K562 (cell line): ENCODE data around the gene KRTAP21-2. TPM values are rescaled to one million over a fixed set of nuclear protein-coding genes. Genes with fewer than 3 reads are reported as not detected.

Experiments
- ATAC-seq: fragments of 200-7000 bp; cut with Tn5 transposase; 3 replicates; pipeline ENCODE4 v1.9.1; 2020; ENCODE audit warnings: moderate library complexity
- BruUV-seq: library from RNA; stranded (reverse); fragments of 400-500 nt; replicated peaks from 2 replicates; lab custom pipeline; 2021; lab: Mats Ljungman, UMichigan
- CTCF ChIA-PET: fragments of 300-600 bp; formaldehyde crosslinking; extraction: SDS; loops from one replicate; lab custom pipeline; 2021; ENCODE audit warnings: low intra/inter-chr PET ratio; lab: Yijun Ruan, JAX
- POLR2A ChIA-PET: fragments of 300-600, 350-650 bp; sonication (Branson Sonifier 250); formaldehyde crosslinking; extraction: SDS; loops from one replicate; lab custom pipeline; 2021; ENCODE audit warnings: antibody characterized with exemption, inconsistent platforms; lab: Yijun Ruan, JAX
- DNase-seq, 4 experiments: peaks; one replicate each; pipeline versions ENCODE4 v3.0.0 to v3.0.0-alpha.2; 2011 to 2018; ENCODE audit warnings: low spot score in 3 of 4, mixed read lengths in 3 of 4; ENCODE audit errors: extremely low read depth in 1 of 4
- FAIRE-seq: peaks from 2 replicates; lab custom pipeline; 2011; peaks lifted over from hg19 to GRCh38; lab: Jason Lieb, UNC
- H2AFZ ChIP-seq: 2 replicates; pipeline ENCODE4 v1.6.0; 2011; ENCODE audit warnings: low read depth, low read length, control low read depth, inconsistent platforms
- H3K27ac ChIP-seq: fragments of 200-600 bp; 3 replicates; pipeline ENCODE4 v1.8.0; 2011; ENCODE audit warnings: low read depth, mild to moderate bottlenecking, control low read depth, inconsistent platforms, low read length, moderate library complexity, mixed read lengths; ENCODE audit errors: extremely low read depth
- H3K27me3 ChIP-seq, 2 experiments: fragments of 300-600 bp in 1 of 2; 2 replicates in 1 of 2; 3 replicates in 1 of 2; pipeline versions ENCODE4 v1.6.0 to v1.8.0; 2011; ENCODE audit warnings: inconsistent platforms in 2 of 2, low read length in 2 of 2, mild to moderate bottlenecking in 1 of 2, mixed read lengths in 1 of 2, moderate library complexity in 1 of 2; ENCODE audit not compliant: control insufficient read depth in 2 of 2, insufficient read depth in 2 of 2
- H3K36me3 ChIP-seq: fragments of 300-600 bp; 3 replicates; pipeline ENCODE4 v1.8.0; 2011; ENCODE audit warnings: mild to moderate bottlenecking, low read length, inconsistent platforms; ENCODE audit not compliant: control insufficient read depth, insufficient read depth
- H3K4me1 ChIP-seq, 2 experiments: fragments of 200-600 bp in 1 of 2; replicated peaks in 1 of 2; 2 replicates in 1 of 2; 3 replicates in 1 of 2; pipeline versions ENCODE4 v1.5.1 to v1.8.0; 2011; ENCODE audit warnings: inconsistent platforms in 2 of 2, low read length in 2 of 2, mild to moderate bottlenecking in 1 of 2, mixed read lengths in 1 of 2, moderate library complexity in 1 of 2; ENCODE audit not compliant: control insufficient read depth in 2 of 2, insufficient read depth in 2 of 2
- H3K4me2 ChIP-seq: 2 replicates; pipeline ENCODE4 v1.6.1; 2011; ENCODE audit warnings: low read length, control low read depth, inconsistent platforms, mixed read lengths; ENCODE audit not compliant: insufficient read depth
- H3K4me3 ChIP-seq: fragments of 200-600 bp; sonication (generic), shearing (Covaris generic); 2 replicates; pipeline ENCODE4 v1.5.1; 2016; ENCODE audit warnings: control low read depth, inconsistent platforms
- H3K79me2 ChIP-seq: fragments of 200-600 bp; 3 replicates; pipeline ENCODE4 v1.8.0; 2011; ENCODE audit warnings: low read length, inconsistent platforms; ENCODE audit not compliant: control insufficient read depth, insufficient read depth
- H3K9ac ChIP-seq, 2 experiments: 2 replicates each; pipeline versions ENCODE4 v1.6.0 to v1.6.1; 2011; ENCODE audit warnings: low read depth in 2 of 2, low read length in 2 of 2, control low read depth in 1 of 2, inconsistent platforms in 1 of 2, mild to moderate bottlenecking in 1 of 2, mixed read lengths in 1 of 2; ENCODE audit not compliant: insufficient read depth in 1 of 2
- H3K9me1 ChIP-seq: one replicate; pipeline ENCODE4 v1.6.0; 2011; ENCODE audit warnings: inconsistent platforms, mild to moderate bottlenecking, low read length, moderate library complexity; ENCODE audit not compliant: control insufficient read depth, insufficient read depth
- H3K9me3 ChIP-seq: replicated peaks from 2 replicates; pipeline ENCODE4 v1.5.1; 2011; ENCODE audit warnings: low read depth, low read length, inconsistent platforms; ENCODE audit not compliant: control insufficient read depth, insufficient read depth
- H4K20me1 ChIP-seq: replicated peaks from 2 replicates; pipeline ENCODE4 v1.6.1; 2011; ENCODE audit warnings: low read length, inconsistent platforms, mixed read lengths; ENCODE audit not compliant: control insufficient read depth, insufficient read depth
- PHTF2 ChIP-seq: fragments of 250-450 bp; sonication (Bioruptor Pico); IDR thresholded peaks from 2 replicates; pipeline ENCODE4 v1.5.0; 2021; ENCODE audit warnings: mild to moderate bottlenecking
- RBM34 ChIP-seq: fragments of 200-400 bp; formaldehyde crosslinking; IDR thresholded peaks from 2 replicates; pipeline ENCODE4 v1.6.1; 2018; ENCODE audit warnings: low read length, borderline replicate concordance; ENCODE audit not compliant: insufficient read depth
- SIN3A ChIP-seq, 2 experiments: fragments of 150-350 bp in 1 of 2; IDR thresholded peaks; 2 replicates each; pipeline ENCODE4 v1.6.1; 2011 to 2016; ENCODE audit warnings: borderline replicate concordance in 2 of 2, low read depth in 2 of 2, low read length in 2 of 2, mild to moderate bottlenecking in 2 of 2, moderate library complexity in 2 of 2; ENCODE audit not compliant: control insufficient read depth in 1 of 2
- TEAD1 ChIP-seq, 2 experiments: fragments of 450-650 bp in 1 of 2; sonication (generic) in 1 of 2; formaldehyde crosslinking; IDR thresholded peaks; 2 replicates each; pipeline versions ENCODE4 v1.4.0 to v1.8.0; 2020 to 2022; ENCODE audit warnings: mild to moderate bottlenecking in 2 of 2, missing genetic modification reagents in 1 of 2
- U2AF2 ChIP-seq: fragments of 200-400 bp; formaldehyde crosslinking; optimal IDR thresholded peaks from 2 replicates; pipeline ENCODE3; 2017; ENCODE audit warnings: low read depth, mild to moderate bottlenecking, low read length
- ZNF668 ChIP-seq: fragments of 250-450 bp; sonication (Bioruptor Pico); IDR thresholded peaks from 2 replicates; pipeline ENCODE4 v1.8.0; 2022; ENCODE audit warnings: mild to moderate bottlenecking, inconsistent platforms
- ZNF785 ChIP-seq: fragments of 250-450 bp; sonication (Bioruptor Pico); IDR thresholded peaks from 2 replicates; pipeline ENCODE4 v1.4.0; 2020; ENCODE audit warnings: mild to moderate bottlenecking
- WGBS: fragments of 100-300 bp; shearing (Covaris generic); methylation state at CpG from one replicate; pipeline ENCODE4 v1.1.6; 2016; ENCODE audit warnings: low coverage, mixed read lengths; ENCODE audit not compliant: insufficient coverage; ENCODE audit errors: missing lambda C conversion rate; 5-methylcytosine and 5-hydroxymethylcytosine counted together
- in situ Hi-C: fragments of 300-500 bp; cut with MboI; formaldehyde crosslinking; loops from 4 replicates; pipeline ENCODE4 v1.15.0; 2018; ENCODE audit warnings: inconsistent platforms, mixed read lengths
- intact Hi-C: fragments of 100-400 bp; cut with micrococcal nuclease; formaldehyde crosslinking; loops from 2 replicates; pipeline ENCODE4 v1.14.2; 2022
- polyA plus RNA-seq, 8 experiments: library from polyadenylated mRNA; depleted of rRNA in 4 of 8; stranded (reverse) in 5 of 8; unstranded in 3 of 8; fragments of >200 nt; fragmentation: Nextera tagmentation in 2 of 8; fragmentation: Illumina TruSeq in 1 of 8; extraction: Ambion mirVana in 2 of 8; extraction: Trizol in 1 of 8; gene quantifications; 2 replicates each; pipeline versions ENCODE4 v1.2.1 to v1.2.3, GENCODE V29; 2011 to 2014; ENCODE audit warnings: inconsistent platforms in 1 of 8, missing spikeins in 1 of 8
- total RNA-seq, 7 experiments: library from RNA; depleted of rRNA in 6 of 7; stranded (reverse); fragments of >200 nt in 6 of 7; fragmentation: Illumina TruSeq in 2 of 7; extraction: Trizol in 2 of 7; gene quantifications; 2 replicates each; pipeline versions ENCODE4 v1.2.1 to v1.2.3, GENCODE V29; 2011 to 2021; ENCODE audit warnings: low replicate concordance in 1 of 7

Gene KRTAP21-2
- total and polyA plus RNA-seq, 9 of the 15 experiments (the other 6 are each of a cell fraction or from before 2014, with no cell fraction given): not detected

DNA sequence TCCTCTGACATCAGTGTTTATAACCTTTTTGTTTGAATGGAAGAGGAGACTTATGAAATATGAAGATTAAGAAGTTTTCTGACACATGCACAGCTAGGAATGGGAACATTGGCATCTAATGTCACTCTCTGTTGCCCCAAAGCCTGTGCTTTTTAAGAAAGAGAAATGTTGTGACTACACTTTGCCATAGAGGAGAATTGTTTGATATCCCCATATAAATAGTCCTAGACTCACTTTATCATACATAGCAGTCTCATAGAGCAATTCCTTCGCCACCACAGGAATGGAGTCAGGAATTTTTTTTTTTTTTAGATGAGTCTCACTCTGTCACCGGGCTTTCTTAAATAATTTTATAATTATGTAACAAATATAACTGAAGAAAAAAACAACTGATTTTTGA is 30.0 kb downstream of the KRTAP21-2 start:
- no peaks in the 10 kb centered on the region for H3K4me1 ChIP-seq
- DNase-seq (no peak), ATAC-seq (no peak), FAIRE-seq (no peak)
- intact Hi-C loops: no loop called here
- no peak overlapping the region for H3K4me3 ChIP-seq
- 0% methylated on average over 2 of the region's 2 CpGs for WGBS
- no TSS peak for BruUV-seq
- in situ Hi-C loops: no loop called here
- no peaks in the 10 kb centered on the region for H3K79me2 ChIP-seq
- H3K27ac ChIP-seq: no peak overlapping the region
- no peaks in the 10 kb centered on the region for H3K9me1 ChIP-seq
- no peak overlapping the region for H2AFZ ChIP-seq
- H3K9ac ChIP-seq: no peak overlapping the region
- H3K4me2 ChIP-seq: no peak overlapping the region
- no peak for TF ChIP-seq U2AF2
- TF ChIP-seq PHTF2 (CRISPR knock-in tag): no peak
- TF ChIP-seq ZNF785 (CRISPR knock-in tag): no peak
- no peak for TF ChIP-seq ZNF668 (CRISPR knock-in tag)
- TF ChIP-seq TEAD1 (CRISPR knock-in tag; IDR thresholded peaks at IDR 0.05): no peak
- no peak for TF ChIP-seq RBM34
- TF ChIP-seq SIN3A (IDR thresholded peaks at IDR 0.05; ENCODE audit: borderline replicate concordance in 2 of 2, control insufficient read depth in 1 of 2, low read depth in 2 of 2, low read length in 2 of 2): no peak
- no peaks in the 10 kb centered on the region for H3K27me3 ChIP-seq
- H3K9me3 ChIP-seq: no peaks in the 10 kb centered on the region
- CTCF ChIA-PET: no interaction called here
- POLR2A ChIA-PET: no interaction called here
- no peaks in the 10 kb centered on the region for H4K20me1 ChIP-seq
- no peaks in the 10 kb centered on the region for H3K36me3 ChIP-seq
